NOMO-1 (cell line): ENCODE measurements around the gene MAP1LC3C.

ENCODE experiments used
- DNase-seq, 2 experiments: peaks; one replicate each; lab custom pipeline; 2025; ENCODE audit not compliant: unreplicated experiment in 2 of 2; lab: John Stamatoyannopoulos, UW

MAP1LC3C gene

GRCh38 chr1:241999026-241999425 lies at the start of gene MAP1LC3C:
TSS of gene MAP1LC3C (minus strand) at chr1:241999098. CDS start at chr1:241999008, 90 bp downstream.
- no peak for DNase-seq

DNA sequence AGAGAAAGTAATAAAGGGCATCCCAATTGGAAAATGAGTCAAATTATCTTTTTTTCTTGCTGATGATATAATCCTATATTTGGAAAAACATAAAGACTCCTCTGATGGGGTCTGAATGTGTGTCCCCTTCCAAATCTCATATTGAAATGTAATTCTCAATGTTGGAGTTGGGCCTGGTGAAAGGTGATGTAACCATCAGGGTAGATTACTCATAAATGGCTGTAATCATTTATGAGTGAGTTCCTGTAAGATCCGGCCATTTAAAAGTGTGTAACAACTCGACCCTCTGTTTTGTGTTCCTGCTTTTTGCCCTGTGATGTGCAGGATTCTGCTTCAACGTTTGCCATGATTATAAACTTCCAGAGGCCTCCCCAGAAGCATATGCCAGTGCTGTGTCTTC lies 44.3 kb upstream of the MAP1LC3C start:
- no peak for DNase-seq

GRCh38 chr1:242034392-242034791 lies 35.5 kb upstream of the MAP1LC3C start:
- no peak for DNase-seq

- DNase-seq: no peak
These were observed 34.5 kb upstream of the MAP1LC3C start for GRCh38 chr1:242033447-242033846.

DNA sequence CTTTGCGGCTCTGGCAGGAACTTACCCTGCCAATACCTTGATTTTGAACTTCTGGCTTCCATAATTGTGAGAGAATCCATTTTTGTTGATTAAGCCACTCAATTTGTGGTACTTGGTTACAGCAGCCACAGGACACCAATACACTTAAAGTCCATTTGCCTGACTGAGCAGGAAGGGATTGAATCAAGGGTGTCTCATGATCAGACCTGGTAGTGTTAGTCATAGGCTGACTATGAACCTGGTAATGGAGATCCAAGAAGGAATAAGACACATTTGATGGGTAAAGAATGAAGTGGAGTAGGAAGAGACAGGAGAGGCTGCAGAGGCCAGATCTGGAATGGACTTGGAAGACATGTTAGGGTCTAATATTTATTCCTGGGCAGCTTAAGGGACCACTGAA lies 31.2 kb upstream of the MAP1LC3C start:
- DNase-seq: no peak

- no peak for DNase-seq
These were observed 26.8 kb upstream of the MAP1LC3C start for GRCh38 chr1:242025681-242026080.

- no peak for DNase-seq
These were observed 24.9 kb upstream of the MAP1LC3C start for GRCh38 chr1:242023805-242024204.

GRCh38 chr1:242019018-242019417 lies 20.1 kb upstream of the MAP1LC3C start:
- DNase-seq: no peak

DNA sequence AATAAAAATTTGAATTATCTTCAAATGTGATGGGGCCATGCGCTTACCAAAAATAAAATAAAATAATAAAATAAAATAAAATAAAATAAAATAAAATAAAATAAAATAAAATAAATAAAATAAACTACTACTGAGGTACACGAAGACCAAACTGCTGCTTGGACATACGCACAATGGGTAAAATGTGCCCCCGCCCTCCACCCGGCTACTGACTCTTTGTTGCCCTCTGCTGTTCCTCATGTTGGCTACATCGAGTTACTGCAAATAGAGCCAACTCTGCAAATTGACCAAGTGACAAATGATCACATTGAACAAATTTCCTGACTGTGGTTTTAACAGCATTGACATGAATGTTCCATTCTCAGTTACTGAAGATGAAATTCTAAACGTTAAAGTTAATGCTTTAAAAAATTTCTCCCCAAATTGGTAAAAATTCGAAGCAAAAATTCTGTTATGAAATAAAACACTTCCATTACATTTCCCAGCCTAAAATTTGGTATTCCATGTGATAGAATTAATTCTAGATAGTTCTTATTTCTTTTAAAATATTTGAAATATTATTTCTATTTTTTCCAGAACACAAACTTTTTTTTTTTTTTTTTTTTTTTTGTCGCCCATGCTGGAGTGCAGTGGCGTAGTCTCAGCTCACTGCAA lies 18.8 kb upstream of the MAP1LC3C start:
- peak; percentile 39 to 65 for DNase-seq

GRCh38 chr1:242016479-242016878 lies 17.6 kb upstream of the MAP1LC3C start:
- DNase-seq: no peak

- DNase-seq: peak in 1 of 2 experiments; percentile 19
These were observed 13.2 kb upstream of the MAP1LC3C start for GRCh38 chr1:242011894-242012660.

DNA sequence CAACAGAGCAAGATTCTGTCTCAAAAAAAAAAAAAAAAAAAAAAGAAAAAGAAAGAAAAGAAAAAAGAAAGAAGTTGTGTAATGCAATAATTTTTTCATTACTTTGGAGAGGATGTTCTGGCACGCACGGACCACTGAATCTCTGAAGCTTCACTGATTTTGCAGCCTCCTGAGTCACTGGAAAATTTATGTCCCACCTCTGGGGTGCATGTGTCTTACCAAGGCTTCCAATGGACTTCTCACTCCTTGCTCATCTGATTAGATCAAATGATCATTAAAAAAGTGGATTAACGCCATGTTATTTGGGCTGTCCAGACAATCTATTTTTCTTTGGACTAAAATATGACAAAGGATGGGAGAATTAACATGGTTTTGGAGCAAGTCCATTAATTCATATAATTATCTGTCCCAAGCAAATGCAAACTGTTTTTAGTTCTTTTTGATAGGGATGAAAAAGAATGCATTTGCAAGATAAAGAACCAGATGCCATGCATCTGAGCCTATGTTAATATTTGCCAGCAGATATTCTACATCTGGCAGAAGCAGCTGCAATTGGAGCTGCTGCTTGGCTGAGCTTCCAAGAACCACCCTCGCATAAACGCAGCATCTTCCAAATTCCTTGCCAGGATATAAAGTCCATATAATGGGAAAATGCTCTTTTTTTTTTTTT lies 10.1 kb upstream of the MAP1LC3C start:
- no peak for DNase-seq

- no peak for DNase-seq
These were observed 8.1 kb upstream of the MAP1LC3C start for GRCh38 chr1:242006976-242007375.

DNA sequence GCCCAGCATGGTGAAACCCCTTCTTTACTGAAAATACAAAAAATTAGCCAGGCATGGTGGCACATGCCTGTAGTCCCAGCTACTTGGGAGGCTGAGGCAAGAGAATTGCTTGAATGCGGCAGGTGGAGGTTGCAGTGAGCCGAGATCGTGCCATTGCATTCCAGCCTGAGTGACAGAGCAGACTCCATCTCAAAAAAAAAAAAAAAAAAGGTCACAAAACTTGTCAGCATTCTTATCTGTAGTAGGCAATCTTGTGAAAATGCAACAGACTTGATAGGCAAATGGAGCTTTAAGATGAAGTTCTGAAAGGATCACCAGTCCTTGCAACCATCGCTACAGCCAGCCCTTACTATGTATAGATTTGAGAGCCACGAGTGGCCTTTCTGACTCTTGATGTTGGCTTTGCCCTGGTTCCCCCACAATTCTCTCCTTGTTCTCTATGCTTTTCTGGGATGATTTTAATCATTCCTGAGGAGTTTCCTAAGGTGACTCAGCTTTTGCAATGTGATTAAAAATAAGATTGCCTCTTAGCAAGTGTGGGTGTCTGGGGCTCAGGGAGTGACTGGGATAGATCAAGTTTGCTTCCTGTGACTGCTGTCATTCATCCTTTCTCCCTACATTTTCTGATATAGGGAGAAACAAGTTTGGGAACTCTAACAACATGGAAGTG lies 7.1 kb upstream of the MAP1LC3C start:
- DNase-seq: no peak

DNA sequence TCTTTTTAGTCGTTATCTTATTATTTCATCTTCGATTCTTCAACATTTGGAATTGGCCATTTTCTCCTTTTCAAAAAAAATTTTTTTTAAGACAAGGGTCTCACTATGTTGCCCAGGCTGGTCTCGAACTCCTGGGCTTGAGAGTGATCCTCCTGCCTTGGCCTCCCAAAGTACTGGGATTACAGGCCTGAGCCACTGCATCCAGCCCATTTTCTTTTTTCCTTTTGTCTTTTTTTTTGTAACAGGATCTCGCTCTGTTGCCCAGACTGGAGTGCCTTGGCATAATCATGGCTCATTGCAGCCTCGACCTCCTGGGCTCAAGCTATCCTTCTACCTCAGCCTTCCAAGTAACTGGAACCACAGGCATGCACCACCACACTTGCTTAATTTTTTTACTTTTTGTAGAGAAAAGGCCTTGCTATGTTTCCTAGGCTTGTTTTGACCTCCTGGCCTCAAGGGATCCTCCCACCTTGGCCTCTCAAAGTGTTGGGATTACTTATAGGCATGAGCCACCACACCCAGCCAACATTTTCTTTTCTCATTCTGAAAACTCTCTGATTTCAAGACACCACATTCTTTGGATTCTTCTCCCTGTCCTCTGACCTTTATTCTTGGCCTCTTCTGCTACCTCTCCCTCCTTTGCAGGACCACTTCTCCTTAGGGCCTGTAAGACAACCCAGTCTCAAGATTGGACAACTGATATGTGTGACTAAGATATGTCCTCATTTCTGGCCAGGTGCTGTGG lies 6.0 kb upstream of the MAP1LC3C start:
- no peak for DNase-seq

- DNase-seq: no peak
These were observed 3.6 kb upstream of the MAP1LC3C start for GRCh38 chr1:242002510-242002909.

DNA sequence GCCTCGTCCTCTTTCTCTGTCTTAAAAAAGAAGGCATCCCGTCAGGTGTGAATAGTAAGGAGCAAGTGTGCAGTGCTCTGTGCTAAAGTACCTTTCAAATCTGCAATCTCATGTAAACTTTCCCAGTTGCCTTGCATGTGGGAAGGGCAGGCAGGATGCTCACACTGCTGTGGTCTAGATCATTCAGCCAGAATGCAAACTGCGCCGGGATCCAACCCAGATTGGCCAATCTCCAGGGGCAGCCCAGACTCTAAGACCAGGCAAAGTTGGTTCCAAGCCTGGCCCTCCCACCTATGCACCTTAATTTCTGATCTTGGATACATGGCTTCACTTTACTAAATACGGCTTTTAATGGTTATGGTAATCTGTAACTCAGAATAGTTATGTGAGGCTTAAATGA lies 3.2 kb upstream of the MAP1LC3C start:
- no peak for DNase-seq

DNA sequence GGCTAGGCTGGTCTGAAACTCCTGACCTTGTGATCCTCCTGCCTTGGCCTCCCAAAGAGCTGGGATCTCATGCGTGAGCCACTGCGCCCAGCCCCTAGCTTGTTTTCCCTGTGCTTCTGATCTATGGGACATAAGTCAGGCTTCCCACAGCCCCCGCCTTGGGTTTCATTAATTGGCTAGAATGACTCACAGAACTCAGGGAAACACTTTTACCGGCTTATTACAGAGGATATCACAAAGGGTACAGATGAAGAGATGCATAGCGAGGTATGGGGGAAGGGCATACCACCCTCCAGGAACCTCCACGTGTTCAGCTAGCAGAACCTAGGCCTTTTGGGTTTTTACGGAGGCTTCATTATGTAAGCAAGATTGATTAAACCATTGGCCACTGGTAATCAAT lies 1.5 kb upstream of the MAP1LC3C start:
- no peak for DNase-seq

DNA sequence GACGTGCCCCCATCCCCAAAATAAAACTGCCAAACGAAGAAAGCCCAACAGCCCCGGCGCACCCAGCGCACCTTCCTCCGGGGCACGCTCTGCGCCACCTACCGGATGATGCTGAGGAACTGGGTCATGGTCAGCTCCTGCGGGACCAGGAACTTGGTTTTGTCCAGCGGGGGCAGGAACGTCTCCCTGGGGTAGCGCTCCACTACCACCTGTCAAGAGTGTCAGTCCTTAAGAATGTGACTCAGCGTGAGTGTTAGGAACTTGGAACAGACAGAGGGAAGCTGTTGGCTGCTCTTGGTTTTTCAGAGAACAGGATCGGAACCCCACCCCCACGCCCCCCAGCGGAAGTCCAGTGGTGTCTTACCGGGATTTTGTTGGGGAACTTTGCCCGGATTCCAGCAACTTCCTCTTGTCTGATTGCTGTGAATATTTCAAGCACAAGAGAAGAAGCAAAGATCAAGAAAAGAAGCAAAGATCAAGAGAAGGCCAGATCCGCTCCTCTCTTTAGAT lies 431 bp downstream of the MAP1LC3C start:
- DNase-seq: peak; percentile 44 to 49

DNA sequence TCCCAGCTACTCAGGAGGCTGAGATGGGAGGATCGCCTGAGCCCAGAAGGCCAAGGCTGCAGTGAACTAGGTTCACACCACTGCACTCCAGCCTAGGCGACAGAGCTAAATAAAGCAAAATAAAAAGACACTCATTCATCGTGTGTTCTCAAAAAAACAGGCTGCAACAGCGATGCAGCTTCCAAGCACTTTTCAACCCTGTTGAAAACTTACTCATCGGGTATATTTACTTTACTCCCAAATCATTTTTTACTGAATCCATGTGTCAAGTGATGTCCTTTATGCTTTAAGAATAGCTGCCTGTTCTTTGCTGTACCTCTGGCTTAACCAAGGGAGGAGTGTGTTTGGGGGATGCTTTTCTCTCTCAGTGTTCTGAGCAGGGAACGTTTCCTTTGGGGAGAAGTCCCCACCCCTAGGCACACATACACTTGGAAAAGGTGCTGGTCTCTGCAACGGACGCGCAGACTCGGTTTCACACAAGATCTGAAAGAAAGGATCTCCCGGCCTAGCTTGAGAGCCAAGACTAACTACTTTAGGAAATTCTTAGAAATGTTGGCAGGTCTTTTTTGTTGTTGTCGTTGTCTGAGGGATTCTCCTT lies 1.4 kb downstream of the MAP1LC3C start:
- DNase-seq: no peak
